GM12878 (cell line): ENCODE results near the gene LNX2.

ENCODE experiments used
- IRF5 ChIP-seq: fragments of 450-650 bp; IDR thresholded peaks from 2 replicates; pipeline ENCODE4 v1.6.1; 2017; ENCODE audit warnings: borderline replicate concordance
- ZBTB40 ChIP-seq: fragments of 450-650 bp; IDR thresholded peaks from 2 replicates; pipeline ENCODE4 v1.6.1; 2016; ENCODE audit warnings: mild to moderate bottlenecking, moderate library complexity, borderline replicate concordance

- TF ChIP-seq IRF5, result no peak
- no peak; the same call in 1 of the 2 replicates for TF ChIP-seq ZBTB40
Measured at GRCh38 chr13:27619093-27619727, 1.1 kb downstream of the LNX2 start.
